ENCODE data around the gene SCNN1G.

- TF ChIP-seq, protein P1, sequence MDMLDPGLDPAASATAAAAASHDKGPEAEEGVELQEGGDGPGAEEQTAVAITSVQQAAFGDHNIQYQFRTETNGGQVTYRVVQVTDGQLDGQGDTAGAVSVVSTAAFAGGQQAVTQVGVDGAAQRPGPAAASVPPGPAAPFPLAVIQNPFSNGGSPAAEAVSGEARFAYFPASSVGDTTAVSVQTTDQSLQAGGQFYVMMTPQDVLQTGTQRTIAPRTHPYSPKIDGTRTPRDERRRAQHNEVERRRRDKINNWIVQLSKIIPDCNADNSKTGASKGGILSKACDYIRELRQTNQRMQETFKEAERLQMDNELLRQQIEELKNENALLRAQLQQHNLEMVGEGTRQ (CRISPR knock-in tag; IDR thresholded peaks at IDR 0.05): no peak
- TF ChIP-seq AFF1 (IDR thresholded peaks at IDR 0.05; ENCODE audit: low read depth in 1 of 2, partially characterized antibody in 2 of 2) (no peak), EP300 (IDR thresholded peaks at IDR 0.05; ENCODE audit: low read length) (no peak), CTCF (IDR thresholded peaks at IDR 0.05 in 2 of 3, conservative IDR thresholded peaks at IDR 0.05 in 1 of 3; ENCODE audit: insufficient read depth in 2 of 3, low read depth in 1 of 3, low read length in 3 of 3) (no peak), EZH2 (IDR thresholded peaks at IDR 0.05; ENCODE audit: borderline replicate concordance, low read depth, low read length) (no peak), SRSF9 (IDR thresholded peaks at IDR 0.05; ENCODE audit: borderline replicate concordance, low read depth, low read length) (no peak), THRA (IDR thresholded peaks at IDR 0.05) (no peak), RBM14 (IDR thresholded peaks at IDR 0.05; ENCODE audit: borderline replicate concordance, insufficient read depth, low read depth, low read length) (no peak)
Measured at GRCh38 chr16:23195366-23195978, 12.9 kb downstream of the SCNN1G start.
